CD4-positive, alpha-beta T cell treated with Interleukin-15 for 4 hours (primary cell): ENCODE measurements around the gene ALX3.
"Not testable (repeated sequence)": the region's sequence is repeated elsewhere in the genome, so short reads cannot be mapped to it uniquely, and the experiment has no call there.

Source experiments
- DNase-seq: peaks from one replicate; pipeline ENCODE4 v3.0.0-alpha.2; 2020; ENCODE audit warnings: low spot score

Gene ALX3

GRCh38 chr1:110089561-110090275 lies 19.2 kb upstream of the ALX3 start:
- DNase-seq: no peak

DNA sequence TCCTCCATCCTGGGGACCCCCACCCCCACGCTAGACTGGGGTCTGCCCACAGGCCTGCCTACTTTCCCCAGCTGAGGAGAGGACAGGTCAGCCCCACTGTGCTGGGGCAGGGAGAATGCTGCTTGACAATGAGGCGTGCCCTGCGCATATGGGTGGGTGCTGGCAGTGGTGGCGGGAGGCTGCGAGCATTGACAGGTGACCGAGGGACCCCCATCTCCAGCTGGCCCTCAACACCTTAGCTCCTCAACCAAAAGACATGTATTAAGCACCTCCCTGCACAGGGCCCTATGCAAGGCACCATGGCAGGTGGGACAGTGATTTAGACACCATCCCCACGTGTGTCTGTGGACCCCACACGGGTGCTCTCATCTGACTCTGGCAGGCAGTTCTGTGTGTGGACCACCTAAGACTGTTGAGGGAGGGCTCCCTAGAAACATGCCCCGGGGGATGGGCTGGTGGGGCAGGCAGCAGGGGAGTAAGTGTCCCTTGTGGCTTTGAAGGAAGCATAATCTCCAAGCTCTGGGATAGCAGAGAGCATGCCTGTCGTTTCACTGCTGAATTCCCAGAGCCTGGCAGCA lies 18.4 kb upstream of the ALX3 start:
- no peak for DNase-seq

GRCh38 chr1:110087812-110088738 lies 17.6 kb upstream of the ALX3 start:
- DNase-seq: peak; percentile 45

- no peak for DNase-seq
Measured at GRCh38 chr1:110086961-110087360, 16.5 kb upstream of the ALX3 start.

DNA sequence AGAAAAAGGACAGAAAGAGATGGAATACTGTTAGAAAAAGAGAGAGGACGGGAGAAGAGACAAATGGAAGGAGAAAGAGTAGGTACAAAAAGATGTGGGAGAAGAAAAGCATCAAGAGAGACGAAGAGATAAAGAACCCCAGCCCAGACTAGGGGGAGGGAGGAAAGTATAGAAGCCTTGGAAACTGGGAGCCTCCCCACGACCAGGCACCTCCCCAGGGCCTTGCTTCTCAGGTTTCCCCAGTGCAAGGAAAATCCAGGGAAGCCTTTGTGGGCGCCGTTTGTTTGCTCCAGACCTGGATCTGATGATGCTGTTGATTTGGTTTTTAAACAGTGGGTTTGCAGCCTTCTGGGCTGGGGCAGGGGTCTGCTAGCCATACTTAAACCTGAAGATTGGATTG lies 15.2 kb upstream of the ALX3 start:
- no peak for DNase-seq

GRCh38 chr1:110084227-110085078 lies 14.0 kb upstream of the ALX3 start:
- no peak for DNase-seq

DNA sequence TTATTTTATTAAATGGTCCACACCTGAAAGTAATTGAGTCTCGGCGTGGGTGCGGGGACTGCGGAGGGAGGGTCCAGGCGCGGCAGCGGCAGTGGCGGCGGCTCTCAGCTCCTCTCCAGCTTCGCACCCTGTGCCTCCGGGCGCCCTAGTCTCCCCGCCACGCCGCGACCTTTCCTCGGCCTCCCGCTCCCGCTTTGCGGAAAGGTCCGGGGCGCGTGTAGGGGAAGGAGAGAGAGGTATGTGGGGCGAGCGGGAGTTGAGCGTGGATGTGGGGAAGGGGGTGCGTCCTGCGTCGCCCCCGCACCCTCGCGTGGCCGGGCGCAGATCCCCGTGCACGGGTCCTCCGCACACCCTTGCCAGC lies 13.4 kb upstream of the ALX3 start:
- no peak for DNase-seq

- DNase-seq: no peak
Measured at GRCh38 chr1:110083061-110083865, 12.8 kb upstream of the ALX3 start.

GRCh38 chr1:110082477-110082876 lies 12.0 kb upstream of the ALX3 start:
- no peak for DNase-seq

GRCh38 chr1:110081061-110081460 lies 10.6 kb upstream of the ALX3 start:
- no peak for DNase-seq

- DNase-seq: not testable (repeated sequence)
Measured at GRCh38 chr1:110079995-110080394, 9.5 kb upstream of the ALX3 start.

DNA sequence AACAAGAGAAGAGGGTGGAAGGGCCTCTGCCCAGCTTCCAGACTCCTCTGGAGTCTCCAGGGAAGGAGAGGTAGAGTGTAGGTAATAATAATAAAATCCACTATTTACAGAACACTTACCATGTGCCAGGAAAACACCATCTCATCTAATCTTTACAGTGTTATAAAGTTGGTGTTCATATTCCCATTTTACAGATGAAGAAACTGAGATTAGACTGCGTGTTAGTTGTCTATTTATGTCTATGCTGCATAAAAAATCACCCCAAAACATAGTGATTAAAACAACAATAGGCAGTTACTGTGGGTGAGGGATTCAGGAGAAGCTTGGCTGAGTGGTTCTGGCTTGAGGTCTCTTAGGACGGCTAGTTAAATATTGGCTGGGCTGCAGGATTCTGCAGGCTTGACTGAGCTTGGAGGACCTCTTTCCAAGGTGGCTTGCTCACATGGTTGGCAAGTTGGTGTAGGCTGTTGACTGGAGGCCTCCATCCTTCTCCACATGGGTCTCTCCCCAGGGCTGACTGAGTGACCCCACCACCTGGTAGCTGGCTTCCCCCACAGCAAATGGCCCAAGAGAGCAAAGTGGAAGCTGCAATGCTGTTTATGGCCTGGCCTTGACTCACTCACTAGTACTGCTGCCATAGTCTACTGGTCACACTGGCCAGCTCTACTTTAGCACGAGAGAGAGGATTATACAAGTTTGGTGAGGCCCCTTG lies 6.5 kb upstream of the ALX3 start:
- DNase-seq: no peak

DNA sequence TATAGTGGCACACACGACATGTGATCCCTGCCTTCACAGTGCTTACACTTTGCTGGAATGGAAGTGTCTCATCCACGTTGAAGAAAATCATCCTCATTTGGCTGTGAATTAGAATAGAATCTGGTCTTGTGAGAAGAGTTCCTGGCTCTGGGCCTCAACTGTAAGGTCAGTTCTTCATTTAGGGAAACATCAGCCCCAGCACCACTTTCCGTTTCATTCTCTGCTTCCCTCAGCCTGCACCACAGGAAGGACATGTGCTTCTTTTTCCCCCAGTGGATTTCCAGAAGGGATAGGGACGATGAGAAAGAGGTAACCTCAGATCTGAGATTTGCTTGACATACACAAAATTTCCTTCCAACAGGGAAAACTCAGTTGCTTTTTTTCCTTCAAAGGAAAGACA lies 3.7 kb upstream of the ALX3 start:
- no peak for DNase-seq

DNA sequence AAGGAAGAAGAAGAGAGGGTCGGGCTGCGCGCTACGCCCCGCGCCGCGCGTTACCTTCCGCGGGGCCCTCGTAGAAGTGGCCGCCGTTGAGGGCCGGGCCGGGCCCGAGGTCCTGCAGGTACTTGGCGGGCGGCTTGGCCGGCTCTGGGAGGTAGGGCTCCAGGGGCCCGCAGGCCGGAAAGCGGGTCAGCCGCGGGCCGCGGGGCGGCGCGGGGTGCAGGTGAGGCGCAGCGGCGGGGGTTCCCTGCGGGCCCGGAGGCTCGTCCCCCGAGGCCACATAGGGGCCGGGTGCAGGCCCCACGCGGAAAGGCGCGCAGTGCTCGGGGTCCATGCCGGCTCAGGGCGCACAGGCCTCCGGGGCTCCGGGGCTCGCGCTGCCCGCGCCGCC lies 196 bp downstream of the ALX3 start:
- DNase-seq: no peak

DNA sequence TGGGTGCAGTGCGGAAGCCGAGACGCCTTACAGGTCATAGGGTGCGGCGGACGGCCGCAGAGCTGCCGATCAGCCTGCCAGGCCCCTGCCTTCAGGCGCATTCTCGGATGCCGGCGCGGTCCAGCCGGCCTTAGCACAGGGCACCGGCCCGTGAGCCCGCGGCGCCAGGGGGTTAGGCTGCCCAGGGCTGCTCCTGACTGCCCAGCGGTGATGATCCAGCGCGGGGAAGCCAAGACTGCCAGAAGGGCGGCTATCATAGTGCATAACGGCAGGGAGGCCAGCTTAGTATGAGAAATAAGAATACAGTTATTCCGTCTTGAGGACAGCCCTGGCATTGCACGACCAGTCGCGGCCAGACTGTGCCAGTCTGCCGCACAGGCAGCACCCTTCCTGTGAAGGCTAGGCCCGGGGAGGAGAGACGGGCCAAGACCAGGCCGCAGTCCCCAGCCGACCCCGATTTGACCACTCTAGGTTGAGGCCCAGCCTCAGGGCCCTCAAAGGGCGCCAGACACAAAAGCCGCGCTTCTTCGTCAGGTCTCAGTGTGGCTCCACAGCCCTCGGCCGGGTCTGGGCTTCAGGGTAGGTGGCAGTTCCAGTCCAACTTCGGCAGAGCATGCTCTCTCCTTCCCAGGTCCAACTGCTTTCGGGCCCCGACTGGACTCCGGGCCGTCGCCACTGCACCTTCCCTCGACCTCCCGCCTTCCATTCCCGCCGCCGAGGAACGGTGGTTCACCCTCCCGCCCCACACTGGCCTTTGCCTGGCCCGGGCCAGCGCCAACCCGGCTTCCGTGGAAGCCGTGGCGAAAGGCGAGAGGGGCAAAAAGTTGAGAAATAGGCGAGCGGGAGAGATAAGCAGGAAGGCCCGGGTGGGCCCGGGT lies 829 bp downstream of the ALX3 start:
- no peak for DNase-seq

DNA sequence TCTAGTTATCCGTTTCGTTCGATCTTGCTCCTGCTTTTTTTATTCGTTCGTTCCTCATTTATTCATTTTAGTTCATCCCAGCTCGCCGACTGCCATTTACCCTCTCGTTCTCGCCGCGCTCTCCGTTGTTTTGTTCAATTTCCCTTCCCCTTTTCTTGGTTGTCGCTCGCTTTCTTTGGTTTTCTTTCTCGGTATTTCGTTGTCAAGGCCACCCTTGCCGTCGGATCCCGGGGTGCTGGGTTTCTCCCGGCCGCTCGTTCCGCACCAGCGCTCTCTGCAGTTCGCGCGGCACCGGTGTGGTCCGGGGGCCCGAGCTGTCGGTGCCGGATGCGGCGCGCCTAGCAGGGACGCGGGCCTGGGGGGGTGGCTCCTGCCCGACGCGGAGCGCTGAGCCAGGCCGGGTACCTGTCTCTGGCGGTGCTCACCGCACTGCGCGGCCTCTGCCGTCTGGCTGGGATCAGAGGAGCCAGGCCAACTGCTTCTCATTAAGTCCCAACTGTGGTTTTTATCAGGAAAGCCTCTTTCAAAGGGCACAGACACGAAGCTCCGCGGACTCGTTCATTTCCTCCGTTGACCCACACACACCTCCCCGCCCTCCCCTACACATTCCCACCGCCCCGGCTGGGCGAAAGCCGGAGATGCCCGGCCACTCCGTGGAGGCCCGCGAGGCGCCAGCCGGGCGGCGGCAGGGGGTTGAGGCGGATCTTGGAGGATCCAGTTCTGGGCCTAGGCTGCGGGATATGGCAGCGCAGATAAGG lies 1.6 kb downstream of the ALX3 start:
- no peak for DNase-seq

- DNase-seq: no peak
Measured at GRCh38 chr1:110067893-110068645, 2.4 kb downstream of the ALX3 start.

GRCh38 chr1:110067479-110067892 lies 3.0 kb downstream of the ALX3 start:
- DNase-seq: no peak
